ENCODE measurements around the gene CAMKMT.
"Not testable (repeated sequence)": the region's sequence is repeated elsewhere in the genome, so short reads cannot be mapped to it uniquely, and the experiment has no call there.

DNA sequence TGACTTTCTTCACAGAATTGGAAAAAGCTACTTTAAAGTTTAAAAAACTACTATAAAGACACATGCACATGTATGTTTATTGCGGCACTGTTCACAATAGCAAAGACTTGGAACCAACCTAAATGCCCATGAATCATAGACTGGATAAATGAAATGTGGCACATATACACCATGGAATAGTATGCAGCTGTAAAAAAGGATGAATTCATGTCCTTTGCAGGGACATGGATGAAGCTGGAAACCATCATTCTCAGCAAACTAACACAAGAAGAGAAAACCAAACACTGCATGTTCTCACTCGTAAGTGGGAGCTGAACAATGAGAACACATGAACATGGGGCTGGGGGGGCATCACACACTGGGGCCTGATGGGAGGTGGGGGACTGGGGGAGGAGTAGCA lies 233.9 kb downstream of the CAMKMT start:
- TF ChIP-seq, protein P1, sequence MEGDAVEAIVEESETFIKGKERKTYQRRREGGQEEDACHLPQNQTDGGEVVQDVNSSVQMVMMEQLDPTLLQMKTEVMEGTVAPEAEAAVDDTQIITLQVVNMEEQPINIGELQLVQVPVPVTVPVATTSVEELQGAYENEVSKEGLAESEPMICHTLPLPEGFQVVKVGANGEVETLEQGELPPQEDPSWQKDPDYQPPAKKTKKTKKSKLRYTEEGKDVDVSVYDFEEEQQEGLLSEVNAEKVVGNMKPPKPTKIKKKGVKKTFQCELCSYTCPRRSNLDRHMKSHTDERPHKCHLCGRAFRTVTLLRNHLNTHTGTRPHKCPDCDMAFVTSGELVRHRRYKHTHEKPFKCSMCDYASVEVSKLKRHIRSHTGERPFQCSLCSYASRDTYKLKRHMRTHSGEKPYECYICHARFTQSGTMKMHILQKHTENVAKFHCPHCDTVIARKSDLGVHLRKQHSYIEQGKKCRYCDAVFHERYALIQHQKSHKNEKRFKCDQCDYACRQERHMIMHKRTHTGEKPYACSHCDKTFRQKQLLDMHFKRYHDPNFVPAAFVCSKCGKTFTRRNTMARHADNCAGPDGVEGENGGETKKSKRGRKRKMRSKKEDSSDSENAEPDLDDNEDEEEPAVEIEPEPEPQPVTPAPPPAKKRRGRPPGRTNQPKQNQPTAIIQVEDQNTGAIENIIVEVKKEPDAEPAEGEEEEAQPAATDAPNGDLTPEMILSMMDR (conservative IDR thresholded peaks at IDR 0.05 in 1 of 2, IDR thresholded peaks at IDR 0.05 in 1 of 2; ENCODE audit: extremely low read depth in 1 of 2, insufficient read depth in 1 of 2, low read depth in 1 of 2, low read length in 2 of 2): not testable (repeated sequence)
- not testable (repeated sequence) for TF ChIP-seq EZH2 (IDR thresholded peaks at IDR 0.05; ENCODE audit: borderline replicate concordance, low read length)

Data from mammary epithelial cell (primary cell).